ENCODE data around the gene ELAPOR2.

DNA sequence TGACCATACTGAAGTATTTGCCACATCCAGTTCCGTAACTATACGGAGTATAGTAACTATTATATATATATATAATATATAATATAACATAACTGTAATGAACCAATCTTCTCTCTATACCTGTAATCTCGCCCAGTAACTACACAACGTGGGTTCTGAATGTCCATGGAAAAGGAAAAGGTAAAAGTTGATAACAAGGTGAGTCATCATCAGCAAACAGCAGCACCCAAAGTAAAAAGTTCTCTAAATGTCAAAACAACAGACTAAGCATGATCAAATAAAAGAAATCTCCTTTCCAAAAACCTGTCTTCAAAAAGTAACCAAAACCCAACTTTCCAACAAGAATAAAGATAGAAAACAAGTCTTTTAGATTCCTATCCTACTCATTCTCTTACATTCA is 42.8 kb downstream of the ELAPOR2 start:
- TF ChIP-seq EZH2phosphoT487 (IDR thresholded peaks at IDR 0.05; ENCODE audit: low read length) (no peak), EZH2 (optimal IDR thresholded peaks at IDR 0.05; ENCODE audit: low read depth, low read length) (no peak)
- TF ChIP-seq, protein P1, sequence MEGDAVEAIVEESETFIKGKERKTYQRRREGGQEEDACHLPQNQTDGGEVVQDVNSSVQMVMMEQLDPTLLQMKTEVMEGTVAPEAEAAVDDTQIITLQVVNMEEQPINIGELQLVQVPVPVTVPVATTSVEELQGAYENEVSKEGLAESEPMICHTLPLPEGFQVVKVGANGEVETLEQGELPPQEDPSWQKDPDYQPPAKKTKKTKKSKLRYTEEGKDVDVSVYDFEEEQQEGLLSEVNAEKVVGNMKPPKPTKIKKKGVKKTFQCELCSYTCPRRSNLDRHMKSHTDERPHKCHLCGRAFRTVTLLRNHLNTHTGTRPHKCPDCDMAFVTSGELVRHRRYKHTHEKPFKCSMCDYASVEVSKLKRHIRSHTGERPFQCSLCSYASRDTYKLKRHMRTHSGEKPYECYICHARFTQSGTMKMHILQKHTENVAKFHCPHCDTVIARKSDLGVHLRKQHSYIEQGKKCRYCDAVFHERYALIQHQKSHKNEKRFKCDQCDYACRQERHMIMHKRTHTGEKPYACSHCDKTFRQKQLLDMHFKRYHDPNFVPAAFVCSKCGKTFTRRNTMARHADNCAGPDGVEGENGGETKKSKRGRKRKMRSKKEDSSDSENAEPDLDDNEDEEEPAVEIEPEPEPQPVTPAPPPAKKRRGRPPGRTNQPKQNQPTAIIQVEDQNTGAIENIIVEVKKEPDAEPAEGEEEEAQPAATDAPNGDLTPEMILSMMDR (IDR thresholded peaks at IDR 0.05; ENCODE audit: low read length): no peak
